Skeletal muscle satellite cell (primary cell): ENCODE data around the gene ABCC12.

Source experiments
- H3K27me3 ChIP-seq: 2 replicates; pipeline ENCODE4 v1.7.0; 2013; ENCODE audit warnings: low read length; ENCODE audit not compliant: control insufficient read depth, insufficient read depth
- H3K36me3 ChIP-seq: 2 replicates; pipeline ENCODE4 v1.7.0; 2013; ENCODE audit warnings: mild to moderate bottlenecking, control low read depth, low read length; ENCODE audit not compliant: insufficient read depth
- H3K4me1 ChIP-seq: 2 replicates; pipeline ENCODE4 v1.7.0; 2013; ENCODE audit warnings: low read length; ENCODE audit not compliant: control insufficient read depth, insufficient read depth
- H3K4me2 ChIP-seq: 2 replicates; pipeline ENCODE4 v1.7.0; 2013; ENCODE audit warnings: mild to moderate bottlenecking, low read length
- H3K4me3 ChIP-seq: 2 replicates; pipeline ENCODE4 v1.7.0; 2013; ENCODE audit warnings: low read length
- H3K9ac ChIP-seq: 2 replicates; pipeline ENCODE4 v1.7.0; 2013; ENCODE audit warnings: mild to moderate bottlenecking, low read depth, low read length, moderate library complexity
- H3K9me3 ChIP-seq: replicated peaks from 2 replicates; pipeline ENCODE4 v1.7.0; 2013; ENCODE audit warnings: mild to moderate bottlenecking, control low read depth, low read length

ABCC12 gene

DNA sequence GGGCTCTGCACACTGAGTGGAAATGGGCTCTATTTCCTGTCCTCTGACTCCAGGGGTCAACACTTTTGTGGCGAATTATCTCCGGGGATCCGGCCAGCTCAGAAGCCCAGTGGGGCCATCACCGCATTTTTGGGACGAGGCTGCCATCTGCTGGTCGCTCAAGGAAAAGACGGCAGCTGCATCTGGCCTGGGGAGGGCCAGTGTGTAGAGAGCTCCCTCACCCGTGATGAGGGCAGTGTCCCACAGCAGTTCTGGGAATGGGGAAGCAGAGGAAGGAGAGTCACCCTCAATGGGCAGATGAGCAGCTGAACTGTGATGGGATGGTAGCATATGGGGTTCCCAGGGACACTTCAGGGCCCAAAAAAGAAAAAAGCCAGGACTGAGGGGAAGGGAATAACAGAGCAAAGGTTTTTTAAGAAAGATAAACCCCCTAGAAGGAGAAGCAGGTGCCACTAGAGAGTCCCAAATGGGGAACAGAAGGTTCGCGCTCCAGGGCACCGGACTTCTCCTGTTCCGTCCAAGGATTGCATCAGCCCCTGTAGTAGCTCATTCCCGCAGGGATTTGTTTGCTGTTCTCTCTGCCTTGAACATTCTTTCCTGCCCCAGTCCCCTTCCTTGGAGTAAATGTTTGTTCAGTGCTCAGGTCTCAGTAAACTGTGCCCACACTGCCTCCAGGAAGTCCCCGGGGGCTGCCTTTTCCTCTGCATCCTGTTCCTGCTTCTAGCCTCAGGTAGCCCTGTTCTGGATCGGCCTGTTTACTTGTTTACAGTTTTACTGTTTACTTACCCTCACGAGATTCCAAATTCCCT is 9.3 kb upstream of the ABCC12 start:
- no peaks in the 10 kb centered on the region for H3K9me3 ChIP-seq
- H3K36me3 ChIP-seq, result no peaks in the 10 kb centered on the region
- H3K4me1 ChIP-seq, result peaks cover 11% of the 10 kb centered on the region
- no peak overlapping the region for H3K4me3 ChIP-seq
- no peak overlapping the region for H3K9ac ChIP-seq
- H3K4me2 ChIP-seq, result peak overlapping the region; percentile 53
- no peaks in the 10 kb centered on the region for H3K27me3 ChIP-seq

DNA sequence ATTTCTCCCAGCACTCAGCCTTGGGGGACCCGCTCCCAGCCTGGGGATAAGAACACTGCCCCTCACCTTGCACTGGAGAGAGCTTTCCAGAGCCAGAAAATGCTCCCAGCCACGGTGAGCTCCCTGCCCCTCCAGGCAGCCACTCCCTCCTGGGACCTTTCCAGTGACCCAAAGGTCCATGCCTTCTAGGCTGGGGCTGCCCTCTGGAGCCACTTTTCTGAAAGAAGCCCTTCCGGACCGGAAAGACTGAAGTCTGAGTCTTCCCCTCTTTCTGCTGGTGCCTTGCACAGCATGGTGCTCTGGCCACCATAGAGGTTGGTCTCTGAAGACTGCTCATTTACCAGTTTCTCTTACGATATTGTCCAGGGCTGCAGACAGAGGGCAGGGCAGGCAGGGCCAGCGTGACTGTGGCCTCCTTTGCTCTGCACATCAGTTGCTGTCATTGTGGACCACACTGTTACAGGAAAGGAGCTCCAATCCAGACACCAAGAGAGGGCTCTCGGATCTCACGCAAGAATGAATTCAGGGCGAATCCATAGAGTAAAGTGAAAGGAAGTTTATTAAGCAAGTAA is 7.1 kb upstream of the ABCC12 start:
- H3K36me3 ChIP-seq, result no peaks in the 10 kb centered on the region
- peaks cover 19% of the 10 kb centered on the region for H3K4me1 ChIP-seq
- H3K4me3 ChIP-seq, result no peak overlapping the region
- no peak overlapping the region for H3K9ac ChIP-seq
- H3K4me2 ChIP-seq, result no peak overlapping the region
- no peaks in the 10 kb centered on the region for H3K27me3 ChIP-seq
- no peaks in the 10 kb centered on the region for H3K9me3 ChIP-seq

DNA sequence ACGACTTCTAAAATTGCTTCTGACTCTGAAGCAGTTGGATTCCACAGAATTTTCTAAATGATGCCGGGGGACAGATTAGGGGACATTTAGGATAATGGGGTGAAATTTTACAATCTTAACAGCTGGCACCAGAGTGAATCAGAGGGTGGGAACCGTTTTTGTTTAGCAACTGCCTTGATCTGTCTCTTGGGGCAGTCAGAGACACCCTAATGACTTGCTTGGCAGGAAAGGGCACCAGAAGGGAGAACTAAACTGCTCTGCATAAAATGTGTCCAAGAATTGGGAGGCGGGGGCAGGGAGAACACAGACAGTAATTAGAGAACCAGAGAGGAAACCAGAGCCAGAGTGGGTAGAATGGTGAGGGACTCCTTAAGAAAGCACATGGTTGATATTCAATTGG is 6.1 kb upstream of the ABCC12 start:
- no peak overlapping the region for H3K4me2 ChIP-seq
- H3K9me3 ChIP-seq, result no peaks in the 10 kb centered on the region
- H3K9ac ChIP-seq, result no peak overlapping the region
- H3K4me1 ChIP-seq, result peaks cover 22% of the 10 kb centered on the region
- no peaks in the 10 kb centered on the region for H3K27me3 ChIP-seq
- H3K4me3 ChIP-seq, result no peak overlapping the region
- H3K36me3 ChIP-seq, result no peaks in the 10 kb centered on the region

DNA sequence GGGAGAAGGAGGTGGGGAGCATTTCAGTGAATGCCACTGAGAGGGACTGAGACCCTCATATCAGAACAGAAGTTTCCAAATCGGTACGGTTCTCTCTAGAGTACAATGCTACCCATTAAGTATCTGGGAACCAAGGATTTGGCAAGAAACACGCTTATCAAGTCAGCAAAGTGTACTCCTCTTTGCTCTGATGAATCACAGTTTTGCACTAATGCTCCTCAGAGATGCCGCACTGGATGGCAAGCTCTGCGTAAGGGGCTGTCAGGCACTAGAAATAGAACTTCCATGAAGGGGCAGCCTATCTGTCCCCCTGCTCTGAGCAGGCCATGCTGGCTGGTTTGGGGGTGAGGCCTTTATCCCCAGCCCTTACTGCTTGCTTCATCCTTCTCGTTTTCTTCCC is 4.8 kb upstream of the ABCC12 start:
- Histone ChIP-seq H3K4me1 (peaks cover 25% of the 10 kb centered on the region), H3K4me2 (no peak overlapping the region), H3K9ac (no peak overlapping the region), H3K36me3 (no peaks in the 10 kb centered on the region), H3K9me3 (no peaks in the 10 kb centered on the region), H3K27me3 (no peaks in the 10 kb centered on the region), H3K4me3 (no peak overlapping the region)

DNA sequence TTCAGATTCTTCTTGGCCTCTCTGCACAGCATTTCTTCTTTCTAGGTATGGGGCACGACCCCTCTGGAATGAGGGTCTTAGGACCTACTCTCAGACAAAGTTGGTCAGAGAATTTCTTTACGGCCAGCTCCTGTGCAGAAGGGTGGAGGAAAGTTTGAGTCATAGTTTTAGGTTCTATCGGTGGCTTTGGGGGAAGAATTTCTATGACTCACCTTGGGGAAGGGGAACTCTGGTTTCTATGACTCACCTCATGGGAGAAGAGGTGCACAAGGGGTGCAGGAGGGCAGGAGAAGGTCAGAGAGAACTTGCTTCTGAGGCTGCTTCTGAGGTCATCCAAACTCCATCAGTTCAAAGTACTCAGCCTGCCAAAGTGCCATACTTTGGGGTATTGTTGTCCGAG is 2.5 kb upstream of the ABCC12 start:
- H3K27me3 ChIP-seq, result no peaks in the 10 kb centered on the region
- no peaks in the 10 kb centered on the region for H3K36me3 ChIP-seq
- H3K9me3 ChIP-seq, result no peaks in the 10 kb centered on the region
- H3K9ac ChIP-seq, result peak overlapping the region; percentile 40
- peaks cover 18% of the 10 kb centered on the region for H3K4me1 ChIP-seq
- H3K4me3 ChIP-seq, result no peak overlapping the region
- H3K4me2 ChIP-seq, result peak overlapping the region; percentile 23

DNA sequence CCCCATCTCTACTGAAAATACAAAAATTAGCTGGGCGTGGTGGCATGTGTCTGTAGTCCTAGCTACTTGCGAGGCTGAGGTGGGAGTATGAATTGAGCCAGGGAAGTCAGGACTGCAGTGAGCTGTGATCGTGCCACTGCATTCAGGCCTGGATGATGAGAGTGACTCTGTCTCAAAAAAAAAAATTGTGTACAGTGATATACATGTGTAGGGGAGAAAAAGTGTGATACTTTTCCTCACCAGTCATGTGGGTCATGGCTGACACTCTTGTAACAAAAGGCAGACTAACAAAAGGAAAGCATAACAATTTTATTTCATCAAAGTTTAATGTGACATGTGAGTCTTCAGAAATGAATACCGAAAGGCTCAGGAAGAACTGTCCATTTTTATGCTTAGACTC is 2.0 kb upstream of the ABCC12 start:
- Histone ChIP-seq H3K4me3 (no peak overlapping the region), H3K9ac (peak overlapping the region; percentile 40), H3K27me3 (no peaks in the 10 kb centered on the region), H3K4me2 (no peak overlapping the region), H3K36me3 (no peaks in the 10 kb centered on the region), H3K4me1 (peaks cover 18% of the 10 kb centered on the region), H3K9me3 (no peaks in the 10 kb centered on the region)

DNA sequence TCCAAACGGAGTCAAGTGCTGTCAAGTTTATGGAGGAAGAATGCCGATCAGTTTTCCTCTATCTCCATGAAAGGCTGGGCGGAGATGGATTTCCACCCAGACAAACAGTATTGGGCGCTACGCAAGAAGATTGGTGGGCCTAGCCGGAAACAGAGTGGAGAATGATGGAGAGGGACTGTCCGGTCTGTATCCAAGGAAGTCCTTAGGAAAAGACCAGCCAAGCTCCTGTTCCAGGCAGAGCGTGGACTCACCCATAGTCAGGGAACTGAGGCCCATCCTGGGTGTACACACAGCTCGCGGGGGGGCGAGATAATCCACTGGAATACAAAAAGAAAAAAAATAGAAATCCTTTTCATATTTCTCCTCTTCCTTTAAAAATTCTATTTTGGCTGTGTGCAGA is 1.5 kb upstream of the ABCC12 start:
- H3K4me3 ChIP-seq, result no peak overlapping the region
- H3K9ac ChIP-seq, result no peak overlapping the region

DNA sequence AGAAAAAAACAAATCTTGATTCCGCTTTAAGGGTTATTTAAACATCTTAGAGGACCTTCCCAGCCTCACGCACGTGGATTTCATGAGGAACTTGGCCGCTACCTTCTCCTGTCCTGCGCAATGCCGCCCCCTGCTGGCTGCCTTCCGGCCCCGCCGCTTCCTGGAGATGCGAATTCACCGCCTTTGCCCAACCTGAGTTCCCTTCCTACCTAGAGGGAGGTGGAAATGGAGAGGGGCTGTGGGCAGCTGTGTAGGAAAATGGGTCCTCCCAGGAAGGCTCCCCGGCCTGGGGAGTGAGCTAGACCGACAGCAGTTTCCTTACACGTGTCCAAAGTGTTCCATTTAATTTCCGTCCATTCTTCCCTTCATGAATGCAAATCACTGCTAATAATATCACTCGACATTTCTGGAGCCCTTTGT is 1.0 kb upstream of the ABCC12 start:
- Histone ChIP-seq H3K9me3 (no peaks in the 10 kb centered on the region), H3K36me3 (no peaks in the 10 kb centered on the region), H3K4me1 (peaks cover 14% of the 10 kb centered on the region), H3K27me3 (no peaks in the 10 kb centered on the region), H3K4me2 (peak overlapping the region; percentile 72), H3K4me3 (peak overlapping the region; percentile 44), H3K9ac (peak overlapping the region; percentile 30)

More for the DNA sequence above, 1.5 kb upstream of the ABCC12 start:
- Histone ChIP-seq H3K9me3 (no peaks in the 10 kb centered on the region), H3K36me3 (no peaks in the 10 kb centered on the region), H3K27me3 (no peaks in the 10 kb centered on the region), H3K4me1 (peaks cover 18% of the 10 kb centered on the region), H3K4me2 (no peak overlapping the region)

DNA sequence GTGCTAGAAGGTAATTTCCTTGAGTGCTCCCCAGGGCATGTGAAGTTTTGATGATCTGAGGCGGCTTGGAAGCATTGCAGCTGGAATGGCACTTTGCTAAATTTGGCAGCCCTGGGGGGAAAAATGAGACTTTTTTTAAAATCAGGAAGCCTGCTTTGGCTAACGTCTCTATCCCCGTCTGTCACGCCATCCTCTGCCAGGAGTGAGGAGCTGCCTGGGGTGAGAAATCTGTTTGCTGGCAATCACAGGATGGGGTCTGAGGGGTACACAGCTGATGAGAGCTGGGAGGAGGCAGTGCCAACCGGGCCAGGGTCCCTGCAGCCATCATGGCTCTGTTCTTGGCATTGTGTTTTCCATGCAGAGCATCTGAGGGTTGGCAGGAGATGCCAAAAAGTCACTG is 2.0 kb downstream of the ABCC12 start:
- no peaks in the 10 kb centered on the region for H3K36me3 ChIP-seq
- peaks cover 14% of the 10 kb centered on the region for H3K4me1 ChIP-seq
- no peaks in the 10 kb centered on the region for H3K27me3 ChIP-seq

DNA sequence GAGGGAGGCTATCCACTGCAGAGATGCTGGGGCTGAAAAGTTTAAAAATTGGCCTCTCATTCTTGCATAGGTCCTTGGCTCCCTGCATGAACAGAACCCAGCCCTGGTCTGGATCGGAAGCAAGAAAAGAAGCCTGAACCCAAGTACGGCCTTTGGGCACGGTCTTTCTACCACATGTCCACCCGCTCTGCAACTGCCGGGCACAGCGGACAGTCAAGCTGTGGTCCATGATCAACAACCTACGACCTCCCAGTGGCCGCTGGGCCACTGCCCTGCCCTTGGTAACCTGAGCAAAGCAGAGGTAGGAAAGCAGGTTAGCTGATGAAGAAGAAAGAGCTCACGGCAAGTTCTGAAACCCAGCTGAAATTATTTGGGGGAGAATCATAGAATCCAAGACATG is 3.6 kb downstream of the ABCC12 start:
- H3K4me3 ChIP-seq, result no peak overlapping the region
- H3K9me3 ChIP-seq, result no peaks in the 10 kb centered on the region
- H3K27me3 ChIP-seq, result no peaks in the 10 kb centered on the region
- H3K36me3 ChIP-seq, result no peaks in the 10 kb centered on the region
- H3K9ac ChIP-seq, result no peak overlapping the region
- H3K4me1 ChIP-seq, result peaks cover 3% of the 10 kb centered on the region
- no peak overlapping the region for H3K4me2 ChIP-seq

More for the DNA sequence above, 2.0 kb downstream of the ABCC12 start:
- Histone ChIP-seq H3K9me3 (no peaks in the 10 kb centered on the region), H3K4me2 (no peak overlapping the region), H3K9ac (no peak overlapping the region), H3K4me3 (no peak overlapping the region)

DNA sequence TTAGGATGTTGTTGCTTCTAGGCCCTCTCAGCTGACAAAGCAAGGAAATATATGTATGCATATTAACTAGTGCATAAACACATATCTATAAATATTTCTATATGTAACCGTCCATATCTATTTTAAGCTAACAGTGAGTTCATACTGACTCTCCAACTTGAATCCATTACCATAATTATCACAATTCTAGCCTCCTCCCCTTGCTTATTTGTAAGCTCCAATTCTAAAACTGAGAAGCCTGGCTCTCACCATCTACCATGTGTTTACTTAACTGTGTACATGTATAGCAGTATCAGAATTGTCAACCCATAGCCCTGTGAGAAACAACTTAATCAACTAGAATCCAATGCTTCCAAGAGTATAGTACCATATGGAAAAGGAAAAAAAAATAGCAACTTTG is 5.1 kb downstream of the ABCC12 start:
- no peak overlapping the region for H3K4me2 ChIP-seq
- no peaks in the 10 kb centered on the region for H3K27me3 ChIP-seq

DNA sequence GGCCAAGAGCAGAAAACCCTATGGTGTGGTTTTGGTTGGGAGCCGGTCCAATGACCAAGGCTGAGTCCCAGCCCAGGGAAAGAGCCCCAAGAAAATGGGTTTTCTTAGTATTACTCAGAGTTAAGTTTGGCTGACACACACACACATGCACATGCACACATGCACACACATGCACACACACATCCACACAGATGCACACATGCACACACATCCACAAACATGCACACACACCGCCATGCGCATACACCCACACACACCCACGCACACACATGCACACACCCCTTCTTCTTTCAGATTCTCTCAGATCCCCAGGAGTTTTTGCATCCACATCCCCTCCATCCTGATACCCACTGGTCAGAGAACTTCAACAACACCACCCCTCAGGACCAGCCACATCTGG is 9.1 kb downstream of the ABCC12 start:
- no peaks in the 10 kb centered on the region for H3K27me3 ChIP-seq
- no peak overlapping the region for H3K4me2 ChIP-seq
- H3K4me3 ChIP-seq, result no peak overlapping the region
- H3K9ac ChIP-seq, result no peak overlapping the region
- H3K9me3 ChIP-seq, result no peaks in the 10 kb centered on the region
- H3K36me3 ChIP-seq, result no peaks in the 10 kb centered on the region
- no peaks in the 10 kb centered on the region for H3K4me1 ChIP-seq

More for the DNA sequence above, 5.1 kb downstream of the ABCC12 start:
- Histone ChIP-seq H3K9me3 (no peaks in the 10 kb centered on the region), H3K9ac (no peak overlapping the region), H3K36me3 (no peaks in the 10 kb centered on the region), H3K4me3 (no peak overlapping the region), H3K4me1 (no peaks in the 10 kb centered on the region)
